ENCODE data around the gene SYNE2.

The SYNE2 gene

GRCh38 chr14:63875311-63875710 lies 22.5 kb downstream of the SYNE2 start:
- no peak for DNase-seq

GRCh38 chr14:63877550-63877939 lies 24.7 kb downstream of the SYNE2 start:
- DNase-seq = no peak

GRCh38 chr14:63878052-63878451 lies 25.2 kb downstream of the SYNE2 start:
- DNase-seq = no peak

GRCh38 chr14:63878792-63879191 lies 26.0 kb downstream of the SYNE2 start:
- DNase-seq = no peak

GRCh38 chr14:63881926-63882325 lies 29.1 kb downstream of the SYNE2 start:
- no peak for DNase-seq

- DNase-seq = no peak
These were observed 35.1 kb downstream of the SYNE2 start for GRCh38 chr14:63887899-63888298.

GRCh38 chr14:63890553-63890952 lies 37.7 kb downstream of the SYNE2 start:
- no peak for DNase-seq

GRCh38 chr14:63891148-63891975 lies 38.6 kb downstream of the SYNE2 start:
- DNase-seq = no peak

GRCh38 chr14:63892265-63892664 lies 39.5 kb downstream of the SYNE2 start:
- no peak for DNase-seq

GRCh38 chr14:63893701-63894458 lies 41.1 kb downstream of the SYNE2 start:
- peak; percentile 74 for DNase-seq

- no peak for DNase-seq
These were observed 42.7 kb downstream of the SYNE2 start for GRCh38 chr14:63895510-63895909.

GRCh38 chr14:63896278-63896720 lies 43.5 kb downstream of the SYNE2 start:
- no peak for DNase-seq

GRCh38 chr14:63897721-63898163 lies 44.9 kb downstream of the SYNE2 start:
- DNase-seq = no peak

GRCh38 chr14:63899953-63900352 lies 47.1 kb downstream of the SYNE2 start:
- DNase-seq = no peak

GRCh38 chr14:63901434-63902085 lies 48.8 kb downstream of the SYNE2 start:
- no peak for DNase-seq

- no peak for DNase-seq
These were observed 49.7 kb downstream of the SYNE2 start for GRCh38 chr14:63902375-63902976.

- no peak for DNase-seq
These were observed 51.9 kb downstream of the SYNE2 start for GRCh38 chr14:63904724-63905123.

GRCh38 chr14:63905370-63905769 lies 52.6 kb downstream of the SYNE2 start:
- DNase-seq = no peak

GRCh38 chr14:63908667-63909264 lies 56.0 kb downstream of the SYNE2 start:
- DNase-seq = no peak

- no peak for DNase-seq
These were observed 57.2 kb downstream of the SYNE2 start for GRCh38 chr14:63909984-63910383.

GRCh38 chr14:63910583-63911363 lies 58.0 kb downstream of the SYNE2 start:
- no peak for DNase-seq

GRCh38 chr14:63911404-63911803 lies 58.6 kb downstream of the SYNE2 start:
- no peak for DNase-seq

Measured in islet precursor cell (in vitro differentiated cells).